ENCODE results near the gene HNRNPUL1. TPM values are rescaled to one million over a fixed set of nuclear protein-coding genes. Genes with fewer than 3 reads are reported as not detected.

HNRNPUL1 gene
- total RNA-seq, 1 experiment from 2014 or later: 315 TPM

DNA sequence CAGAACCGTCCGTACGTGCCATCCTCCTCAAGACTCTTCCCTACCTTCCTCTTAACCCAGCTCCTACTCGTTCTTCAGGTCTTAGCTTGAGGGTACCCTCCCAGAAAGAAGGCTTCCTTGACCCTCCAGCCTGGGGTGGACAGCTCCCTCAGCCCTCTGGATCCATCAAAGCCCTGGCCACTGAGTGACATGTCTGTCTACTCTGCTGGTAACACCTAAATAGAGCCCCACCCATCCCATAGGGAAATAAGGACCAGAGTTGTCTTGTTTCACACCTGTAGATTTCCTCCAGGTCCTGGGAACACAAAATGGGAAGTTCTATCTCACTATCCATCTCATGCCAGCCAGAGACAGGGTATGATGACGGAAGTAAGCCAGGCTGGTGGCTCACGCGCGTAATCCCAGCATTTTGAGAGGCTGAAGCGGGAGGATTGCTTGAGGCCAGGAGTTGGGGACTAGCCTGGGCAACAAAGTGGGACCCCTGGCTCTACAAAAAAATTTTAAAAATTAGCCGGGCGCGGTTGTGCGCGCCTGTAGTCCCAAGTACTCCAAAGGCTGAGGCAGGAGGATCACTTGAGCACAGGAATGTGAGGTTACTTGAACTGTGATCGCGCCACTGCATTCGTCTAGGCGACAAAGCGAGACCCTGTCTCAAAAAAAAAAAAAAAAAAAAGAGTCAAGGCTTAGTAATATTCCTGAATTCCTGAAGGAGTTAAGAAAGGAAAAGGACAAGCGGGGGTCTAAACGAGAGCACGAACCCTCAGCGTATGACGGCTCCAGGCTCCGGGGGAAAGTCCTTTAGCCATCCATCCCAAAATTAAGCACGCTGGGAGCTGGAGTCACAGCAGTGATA, 45.2 kb downstream of the HNRNPUL1 start:
- peaks cover 20 to 33% of the 10 kb centered on the region in 2 experiments for H3K4me1 Mint-ChIP-seq

More for the DNA sequence above, 45.2 kb downstream of the HNRNPUL1 start:
- H2BK120ac ChIP-seq (ENCODE audit: low read depth, low read length, poor library complexity, severe bottlenecking): no peak overlapping the region
- H3K79me2 ChIP-seq (ENCODE audit: insufficient read depth, low read length): no peaks in the 10 kb centered on the region
- H4K8ac ChIP-seq (replicated peaks; ENCODE audit: insufficient read length, low read depth, low read length): no peak overlapping the region
- no peak overlapping the region for H3K23ac ChIP-seq (ENCODE audit: insufficient read length, low read depth, low read length)
- Mint-ChIP-seq H3K27me3 (ENCODE audit: low read depth) (peaks cover 1% of the 10 kb centered on the region; the same call in 1 of the 2 replicates), H3K4me3 (peak overlapping the region; percentile 92 to 98), H3K9me3 (peaks cover 0 to 3% of the 10 kb centered on the region in 2 experiments; a peak in 1 of 5 replicates), H3K36me3 (ENCODE audit: insufficient read depth in 1 of 3, low read depth in 3 of 3) (peaks cover 33 to 59% (median 58%) of the 10 kb centered on the region in 3 experiments; a peak in 6 of 7 replicates), H3K27ac (peak overlapping the region; percentile 98 to 100 (median 100); a peak in 5 of 7 replicates)
- H3K56ac ChIP-seq (ENCODE audit: insufficient read length, low read depth, low read length): no peak overlapping the region
- no peak overlapping the region for H2AFZ ChIP-seq (ENCODE audit: low read length)
- no CpG with 5 or more reads among the region's 26 CpGs for WGBS (ENCODE audit: extremely low coverage, insufficient read length, low lambda C conversion rate)
- H2BK15ac ChIP-seq (ENCODE audit: low read depth, low read length): no peak overlapping the region
- no peak overlapping the region for H2BK20ac ChIP-seq (ENCODE audit: low read depth, low read length, poor library complexity, severe bottlenecking)
- H4K5ac ChIP-seq (ENCODE audit: insufficient read length, low read depth, low read length): no peak overlapping the region
- H4K20me1 ChIP-seq (ENCODE audit: control insufficient read depth, insufficient read depth, insufficient read length): peaks cover 2% of the 10 kb centered on the region
- no peaks in the 10 kb centered on the region for H3K4me1 ChIP-seq (ENCODE audit: insufficient read depth, low read length)
- H3K14ac ChIP-seq (ENCODE audit: insufficient read depth, low read length): no peak overlapping the region
- H3K27ac ChIP-seq (ENCODE audit: insufficient read length, low read depth, low read length): no peak overlapping the region
- H3K23me2 ChIP-seq (ENCODE audit: insufficient read length, low read depth, low read length, poor library complexity, severe bottlenecking): peaks cover 12% of the 10 kb centered on the region
- H2AK5ac ChIP-seq (ENCODE audit: insufficient read length, low read length): no peak overlapping the region
- H3K9ac ChIP-seq (ENCODE audit: extremely low read depth, insufficient read length, low read length): peak overlapping the region; percentile 44
- no peak overlapping the region for H4K91ac ChIP-seq (ENCODE audit: insufficient read length, low read depth, low read length)
- H2BK5ac ChIP-seq (ENCODE audit: insufficient read length, low read length): no peak overlapping the region
- no peak overlapping the region for H3K18ac ChIP-seq (ENCODE audit: insufficient read length, low read depth, low read length)
- no peak overlapping the region for H3K4ac ChIP-seq (ENCODE audit: low read depth, low read length)
- no peaks in the 10 kb centered on the region for H3K79me1 ChIP-seq (ENCODE audit: insufficient read depth, low read depth, low read length, poor library complexity, severe bottlenecking)
- H3K27me3 ChIP-seq (ENCODE audit: insufficient read depth, low read length): no peaks in the 10 kb centered on the region
- no peak for DNase-seq
- no peaks in the 10 kb centered on the region for H3K9me3 ChIP-seq (ENCODE audit: control insufficient read depth, low read depth, low read length)
- no peak overlapping the region for H2BK12ac ChIP-seq (ENCODE audit: insufficient read length, low read depth, low read length)
- no peak overlapping the region for H3T11ph ChIP-seq (ENCODE audit: low read length)
- TF ChIP-seq, protein P1, sequence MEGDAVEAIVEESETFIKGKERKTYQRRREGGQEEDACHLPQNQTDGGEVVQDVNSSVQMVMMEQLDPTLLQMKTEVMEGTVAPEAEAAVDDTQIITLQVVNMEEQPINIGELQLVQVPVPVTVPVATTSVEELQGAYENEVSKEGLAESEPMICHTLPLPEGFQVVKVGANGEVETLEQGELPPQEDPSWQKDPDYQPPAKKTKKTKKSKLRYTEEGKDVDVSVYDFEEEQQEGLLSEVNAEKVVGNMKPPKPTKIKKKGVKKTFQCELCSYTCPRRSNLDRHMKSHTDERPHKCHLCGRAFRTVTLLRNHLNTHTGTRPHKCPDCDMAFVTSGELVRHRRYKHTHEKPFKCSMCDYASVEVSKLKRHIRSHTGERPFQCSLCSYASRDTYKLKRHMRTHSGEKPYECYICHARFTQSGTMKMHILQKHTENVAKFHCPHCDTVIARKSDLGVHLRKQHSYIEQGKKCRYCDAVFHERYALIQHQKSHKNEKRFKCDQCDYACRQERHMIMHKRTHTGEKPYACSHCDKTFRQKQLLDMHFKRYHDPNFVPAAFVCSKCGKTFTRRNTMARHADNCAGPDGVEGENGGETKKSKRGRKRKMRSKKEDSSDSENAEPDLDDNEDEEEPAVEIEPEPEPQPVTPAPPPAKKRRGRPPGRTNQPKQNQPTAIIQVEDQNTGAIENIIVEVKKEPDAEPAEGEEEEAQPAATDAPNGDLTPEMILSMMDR (conservative IDR thresholded peaks at IDR 0.05): no peak
- H3K4me2 ChIP-seq (ENCODE audit: insufficient read depth, insufficient read length, low read length): peak overlapping the region; percentile 92

Measured in H9 (cell line).